ENCODE results near the gene FUZ.

FUZ gene, protein sequence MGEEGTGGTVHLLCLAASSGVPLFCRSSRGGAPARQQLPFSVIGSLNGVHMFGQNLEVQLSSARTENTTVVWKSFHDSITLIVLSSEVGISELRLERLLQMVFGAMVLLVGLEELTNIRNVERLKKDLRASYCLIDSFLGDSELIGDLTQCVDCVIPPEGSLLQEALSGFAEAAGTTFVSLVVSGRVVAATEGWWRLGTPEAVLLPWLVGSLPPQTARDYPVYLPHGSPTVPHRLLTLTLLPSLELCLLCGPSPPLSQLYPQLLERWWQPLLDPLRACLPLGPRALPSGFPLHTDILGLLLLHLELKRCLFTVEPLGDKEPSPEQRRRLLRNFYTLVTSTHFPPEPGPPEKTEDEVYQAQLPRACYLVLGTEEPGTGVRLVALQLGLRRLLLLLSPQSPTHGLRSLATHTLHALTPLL

DNA sequence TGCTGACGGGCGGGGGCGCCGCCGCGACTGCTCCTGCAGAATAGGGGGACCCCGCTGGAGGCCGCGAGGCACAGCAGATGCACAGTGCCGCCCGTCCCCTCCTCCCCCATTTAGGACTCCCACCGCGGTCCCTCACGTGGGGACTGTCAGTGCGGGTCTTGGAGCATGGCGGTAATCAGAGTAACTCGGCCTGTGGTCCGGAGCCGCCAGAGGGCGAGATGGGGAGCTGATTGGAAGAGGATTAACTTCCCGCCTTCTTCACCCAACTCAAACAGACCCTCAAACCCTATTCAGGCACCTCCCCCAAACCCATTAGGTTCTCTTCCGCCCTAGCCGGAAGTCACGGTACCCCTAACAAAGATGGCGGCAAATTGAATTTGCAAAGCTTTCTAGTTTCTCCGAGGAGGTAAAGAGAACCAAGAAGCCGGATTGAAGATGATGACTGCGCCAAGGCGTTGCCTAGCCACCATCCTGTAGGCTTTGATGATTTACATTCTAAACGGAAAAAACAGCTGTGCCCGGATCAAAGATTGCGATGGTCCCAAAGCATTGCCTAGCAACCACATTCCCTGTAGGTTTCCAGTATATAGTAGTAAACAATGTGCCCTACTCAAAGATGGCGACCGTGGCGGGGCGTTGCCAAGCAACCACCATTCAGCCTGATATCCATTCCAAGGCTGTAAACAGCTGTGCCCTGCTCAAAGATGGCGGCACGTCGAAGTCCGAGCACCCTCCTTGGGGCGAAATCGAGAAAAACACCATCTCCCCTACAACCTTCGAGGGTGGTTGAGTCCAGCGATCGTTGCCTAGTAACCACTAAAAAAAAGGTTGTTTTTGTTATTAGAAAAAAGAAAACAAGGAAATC, at the start of gene FUZ:
Gene FUZ, minus strand, starts transcription at position 296 of the 865 bp plus-strand sequence. Its CDS starts 186 bp downstream, at position 110.
- FAIRE-seq: peak; percentile 92
- peak; percentile 93 for DNase-seq (ENCODE audit: low spot score)

DNA sequence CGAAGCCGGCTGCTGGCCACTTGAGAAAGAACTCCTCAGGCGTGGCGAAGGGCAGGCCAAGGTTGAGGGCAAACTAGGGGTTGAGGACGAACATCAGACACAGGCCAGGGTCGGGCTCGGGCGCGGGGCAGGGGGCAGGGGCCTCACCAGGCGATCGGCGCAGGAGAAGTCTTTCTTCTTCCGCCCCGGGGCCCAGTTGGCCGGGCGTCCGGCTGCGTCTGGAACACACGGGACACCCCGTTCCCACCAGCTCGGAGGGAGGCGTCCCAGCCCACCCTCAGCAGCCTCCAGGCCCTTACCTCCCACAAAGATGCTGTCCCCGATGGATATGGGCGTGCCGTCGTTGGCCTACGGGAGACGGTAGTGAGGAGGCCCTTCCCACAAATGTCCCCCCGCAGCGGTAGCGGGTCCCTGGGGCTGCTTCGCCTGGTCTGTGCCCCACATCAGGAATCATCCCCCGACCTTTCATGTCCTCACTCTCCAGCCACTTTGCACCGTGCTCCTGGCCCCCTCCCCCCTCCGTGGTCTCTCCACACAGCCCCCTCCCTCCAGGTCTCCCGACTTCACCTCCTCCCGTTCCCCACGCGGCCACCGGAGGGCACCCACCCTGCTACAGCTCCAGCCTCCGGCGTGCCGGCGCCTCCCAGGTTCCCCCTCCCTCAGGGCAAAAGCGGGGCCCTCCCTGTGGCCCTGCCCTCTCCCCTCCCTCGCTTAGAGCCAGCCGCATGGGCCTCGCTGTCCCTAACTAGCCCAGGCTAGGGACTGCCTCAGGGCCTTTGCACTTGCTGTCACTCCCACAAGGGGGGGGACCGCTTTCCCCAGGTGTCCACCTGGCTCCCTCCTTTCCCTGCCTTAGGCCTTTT, 49.5 kb upstream of the FUZ start:
- FAIRE-seq (peak; percentile 13), DNase-seq (ENCODE audit: low spot score) (no peak)

DNA sequence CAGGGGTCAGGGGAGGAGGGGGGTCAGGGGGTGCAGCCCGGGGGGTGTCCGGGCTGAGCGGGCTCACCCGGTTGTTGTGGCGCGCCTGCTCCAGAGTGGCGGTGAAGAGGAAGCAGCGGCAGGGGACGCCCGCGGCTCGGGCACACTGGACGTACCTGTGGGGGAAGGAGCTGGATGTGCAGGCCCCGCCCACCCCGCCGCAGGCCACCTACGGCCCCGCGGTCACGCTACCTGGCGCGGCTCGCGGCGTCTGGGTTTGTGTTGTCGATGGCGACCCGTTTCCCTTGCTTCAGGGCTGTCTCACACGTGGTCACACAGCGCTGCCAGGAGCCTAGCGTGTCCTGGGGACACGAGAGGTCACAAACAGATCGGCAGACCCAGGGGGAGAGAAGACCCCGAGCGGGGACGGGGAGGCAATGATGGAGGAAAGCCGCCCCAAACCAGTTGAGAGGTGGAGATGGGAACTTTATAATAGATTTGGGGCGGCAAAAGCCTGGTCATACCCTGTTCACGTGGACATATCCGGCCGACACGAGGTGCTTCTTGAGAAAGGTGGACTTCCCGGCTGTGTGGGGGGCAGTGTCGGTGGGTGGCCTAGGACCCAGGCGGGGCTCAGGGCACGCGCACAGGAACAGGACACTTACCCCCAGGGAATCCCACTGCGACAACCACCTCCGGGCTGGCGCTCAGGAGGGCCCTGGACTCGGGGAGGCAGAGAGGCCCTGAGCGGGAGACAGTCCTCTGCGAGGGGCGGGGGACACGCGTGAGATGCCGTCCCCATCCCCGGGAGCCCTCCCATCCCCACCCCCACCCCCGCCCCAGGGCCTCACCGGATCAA, 48.7 kb upstream of the FUZ start:
- FAIRE-seq (no peak), DNase-seq (ENCODE audit: low spot score) (no peak)

DNA sequence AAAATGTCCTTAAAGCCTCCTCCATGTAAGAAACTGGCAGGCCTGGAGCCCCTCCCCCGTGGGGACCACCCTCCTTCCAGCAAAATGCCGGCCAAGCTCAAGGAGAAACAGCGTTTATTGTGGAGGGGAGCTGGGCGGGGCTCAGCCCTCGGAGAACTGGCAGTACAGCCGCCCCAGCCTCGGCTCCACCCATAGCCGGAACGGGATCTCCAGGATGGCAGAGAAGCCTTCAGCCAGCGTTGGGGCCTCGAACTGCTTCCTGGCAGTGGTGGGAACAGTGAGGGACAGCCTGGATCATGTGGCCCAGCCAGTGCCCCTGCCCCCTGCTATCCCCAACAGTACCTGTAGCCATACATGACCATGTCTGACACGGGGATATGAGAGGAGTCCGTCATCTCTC, 48.0 kb upstream of the FUZ start:
- no peak for FAIRE-seq
- no peak for DNase-seq (ENCODE audit: low spot score)

DNA sequence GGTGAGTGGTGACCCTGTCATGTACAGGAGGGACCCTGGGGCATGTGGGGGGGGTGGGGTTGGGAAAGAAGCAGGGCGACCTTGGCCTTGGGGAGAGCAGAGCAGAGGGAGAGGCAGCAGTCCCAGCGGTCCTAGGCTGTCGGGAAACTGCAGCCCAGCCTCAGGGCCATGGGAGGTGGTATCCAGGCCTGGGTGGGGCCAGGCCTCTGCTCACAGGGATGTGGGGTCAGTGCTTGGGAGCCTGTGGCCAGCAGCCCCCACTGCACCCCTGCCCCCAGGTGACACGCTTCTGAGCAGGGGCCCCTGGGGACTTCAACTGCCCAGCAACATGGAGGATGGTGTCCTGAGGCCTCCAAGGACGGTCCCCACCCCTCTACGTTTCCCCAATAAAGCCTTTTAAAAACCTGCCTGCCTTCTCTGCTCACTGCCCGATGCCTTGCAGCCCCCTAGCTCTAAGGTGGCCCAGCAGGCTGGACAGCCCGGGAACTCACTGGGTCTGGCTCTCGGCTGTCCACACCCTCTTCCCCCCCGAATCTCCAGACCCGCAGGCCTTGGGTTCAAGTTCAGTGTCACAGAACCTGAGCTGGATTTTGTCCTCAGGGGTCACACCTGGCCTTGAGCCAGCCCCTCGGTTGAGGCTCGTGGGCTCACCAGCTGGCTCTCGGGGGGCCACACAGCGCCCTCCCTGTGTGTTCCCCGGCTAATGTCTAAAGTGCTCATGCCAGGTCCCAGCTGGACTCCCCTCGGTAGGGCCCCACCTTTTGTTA, 47.4 kb upstream of the FUZ start:
- FAIRE-seq (no peak), DNase-seq (ENCODE audit: low spot score) (no peak)

DNA sequence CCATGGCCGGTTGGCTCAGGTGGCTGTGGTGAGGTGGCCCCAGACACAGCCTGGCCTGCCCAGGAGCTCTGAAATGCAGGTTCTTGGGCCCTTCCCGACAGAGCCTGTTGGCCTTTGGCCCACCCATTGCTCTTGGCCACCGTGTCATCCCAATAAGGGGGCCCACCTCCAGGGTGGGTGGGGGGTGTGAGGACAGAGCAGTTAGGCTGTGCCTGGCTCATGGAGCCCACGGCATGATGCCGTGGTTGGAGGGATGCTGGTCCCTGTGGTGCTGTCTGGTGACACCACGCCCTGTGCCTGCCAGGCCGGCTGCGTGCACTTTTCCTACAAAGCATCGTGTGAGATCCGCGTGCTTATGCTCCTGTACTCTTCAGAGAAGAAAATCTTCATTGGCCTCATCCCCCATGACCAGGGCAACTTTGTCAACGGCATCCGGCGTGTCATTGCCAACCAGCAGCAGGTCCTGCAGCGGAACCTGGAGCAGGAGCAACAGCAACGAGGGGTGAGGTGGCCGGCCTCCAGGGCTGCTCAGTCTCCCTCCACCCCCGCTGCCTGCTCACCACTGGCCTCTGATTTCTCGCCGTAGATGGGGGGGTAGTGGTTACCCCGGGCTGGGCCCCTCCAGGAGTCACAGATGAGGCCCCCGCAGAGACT, 46.7 kb upstream of the FUZ start:
- FAIRE-seq: peak; percentile 63
- DNase-seq (ENCODE audit: low spot score): no peak

DNA sequence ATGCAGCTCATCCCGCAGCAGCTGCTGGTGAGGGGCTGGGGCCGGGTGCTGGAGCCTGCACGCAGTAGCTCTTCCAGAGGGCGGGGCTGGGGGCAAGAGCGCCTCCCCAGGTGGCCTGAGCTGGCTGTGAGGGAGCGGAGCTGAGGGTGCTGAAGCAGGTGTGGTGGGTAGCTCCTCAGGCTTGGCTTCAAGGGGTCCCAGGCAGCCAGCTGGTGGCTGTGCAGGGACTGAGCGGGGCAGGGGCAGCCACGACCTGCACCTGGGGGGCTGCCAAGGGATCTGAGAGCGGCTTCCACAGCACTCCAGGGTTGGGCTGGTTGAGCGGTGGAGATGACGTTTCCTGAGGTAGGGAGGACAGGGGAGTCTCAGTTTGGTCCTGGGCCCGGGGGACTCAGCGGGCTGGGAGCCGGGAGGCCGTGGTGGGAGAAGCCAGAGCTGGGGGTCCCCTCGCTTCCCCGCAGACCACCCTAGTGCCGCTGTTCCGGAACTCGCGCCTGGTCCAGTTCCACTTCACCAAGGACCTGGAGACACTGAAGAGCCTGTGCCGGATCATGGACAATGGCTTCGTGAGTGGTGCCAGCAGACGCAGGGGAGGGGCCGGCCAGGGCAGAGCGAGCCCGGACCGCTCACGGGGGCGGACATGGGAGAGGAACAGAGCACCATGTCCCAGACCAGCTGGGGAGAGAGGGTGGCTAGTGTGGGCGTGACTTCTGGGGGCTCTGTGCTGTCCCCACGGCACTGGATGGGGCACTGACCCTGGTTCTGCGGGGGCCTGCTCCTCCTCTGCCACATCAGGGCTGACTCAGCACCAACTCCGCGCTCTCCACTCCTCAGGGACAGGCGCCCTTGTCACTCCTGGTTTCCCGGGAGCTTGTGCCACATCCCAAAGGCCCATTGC, 45.2 kb upstream of the FUZ start:
- no peak for FAIRE-seq
- DNase-seq (ENCODE audit: low spot score): no peak

DNA sequence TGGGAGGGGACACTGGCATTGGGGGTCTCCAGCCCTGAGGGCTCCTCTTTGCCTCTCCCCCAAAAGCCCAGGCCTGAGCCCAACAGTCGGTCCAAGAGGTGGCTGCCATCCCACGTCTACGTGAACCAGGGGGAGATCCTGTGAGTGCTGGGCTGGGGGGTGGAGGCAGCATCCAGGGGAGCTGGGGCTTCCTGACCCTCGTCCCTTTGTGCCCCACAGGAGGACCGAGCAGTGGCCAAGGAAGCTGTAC, 44.7 kb upstream of the FUZ start:
- DNase-seq (ENCODE audit: low spot score) (no peak), FAIRE-seq (no peak)

DNA sequence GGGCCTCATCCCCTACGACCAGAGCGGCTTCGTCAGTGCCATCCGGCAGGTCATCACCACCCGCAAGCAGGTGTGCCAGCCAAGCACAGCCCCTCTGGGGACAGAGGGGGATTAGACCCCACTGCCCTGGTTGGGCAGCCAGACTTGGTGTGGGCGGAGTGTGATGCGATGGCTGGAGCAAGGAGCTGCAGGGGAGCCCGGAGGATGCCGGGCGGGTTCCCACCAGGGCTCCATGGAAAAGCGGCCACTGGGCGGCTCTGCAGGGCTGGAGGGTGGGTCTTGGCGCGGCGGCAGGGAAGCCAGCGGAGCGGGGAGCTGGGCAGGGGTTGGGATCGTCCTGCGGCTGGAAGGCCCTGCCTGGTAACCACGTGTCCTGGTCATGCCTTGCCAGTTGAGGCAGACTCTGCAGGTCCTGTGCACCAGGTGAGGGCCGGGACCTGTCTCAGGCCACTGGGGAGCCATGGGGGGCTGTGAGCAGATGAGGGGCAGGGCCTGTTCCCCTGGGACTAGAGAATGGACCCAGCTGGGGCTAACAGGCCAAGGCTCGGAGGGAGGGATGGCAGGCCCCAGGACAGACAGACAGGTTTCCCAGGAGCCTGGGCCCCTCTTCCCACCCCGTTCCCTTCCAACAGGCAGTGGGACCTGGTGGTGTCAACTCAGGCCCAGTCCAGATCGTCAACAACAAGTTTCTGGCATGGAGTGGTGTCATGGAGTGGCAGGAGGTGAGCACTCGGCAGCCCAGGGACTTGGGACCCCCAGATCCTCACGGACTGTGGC, 44.2 kb upstream of the FUZ start:
- peak; percentile 76 for FAIRE-seq

DNA sequence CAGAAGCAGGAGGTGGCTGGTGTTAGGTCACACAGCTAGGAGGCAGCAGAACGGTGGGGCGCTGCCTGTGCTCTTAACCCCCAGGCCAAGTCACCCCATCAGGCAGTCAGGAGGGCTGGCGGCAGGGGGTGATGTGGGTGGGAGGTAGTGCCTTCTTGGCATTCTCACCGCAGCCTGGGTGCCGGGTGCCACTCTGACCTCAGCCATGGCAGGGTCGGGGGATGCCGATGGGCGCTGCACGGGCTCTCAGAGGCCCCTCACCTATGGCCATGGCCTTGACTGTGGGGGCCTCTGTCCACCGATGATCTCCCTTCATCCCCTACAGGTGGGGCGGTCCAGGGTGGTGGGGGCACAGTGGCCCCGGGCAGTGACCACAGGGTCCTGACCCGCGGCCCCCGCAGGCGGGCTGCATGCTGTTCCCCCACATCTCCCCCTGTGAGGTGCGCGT, 43.5 kb upstream of the FUZ start:
- FAIRE-seq (no peak), DNase-seq (ENCODE audit: low spot score) (no peak)

More for the DNA sequence above, 44.2 kb upstream of the FUZ start:
- no peak for DNase-seq (ENCODE audit: low spot score)

DNA sequence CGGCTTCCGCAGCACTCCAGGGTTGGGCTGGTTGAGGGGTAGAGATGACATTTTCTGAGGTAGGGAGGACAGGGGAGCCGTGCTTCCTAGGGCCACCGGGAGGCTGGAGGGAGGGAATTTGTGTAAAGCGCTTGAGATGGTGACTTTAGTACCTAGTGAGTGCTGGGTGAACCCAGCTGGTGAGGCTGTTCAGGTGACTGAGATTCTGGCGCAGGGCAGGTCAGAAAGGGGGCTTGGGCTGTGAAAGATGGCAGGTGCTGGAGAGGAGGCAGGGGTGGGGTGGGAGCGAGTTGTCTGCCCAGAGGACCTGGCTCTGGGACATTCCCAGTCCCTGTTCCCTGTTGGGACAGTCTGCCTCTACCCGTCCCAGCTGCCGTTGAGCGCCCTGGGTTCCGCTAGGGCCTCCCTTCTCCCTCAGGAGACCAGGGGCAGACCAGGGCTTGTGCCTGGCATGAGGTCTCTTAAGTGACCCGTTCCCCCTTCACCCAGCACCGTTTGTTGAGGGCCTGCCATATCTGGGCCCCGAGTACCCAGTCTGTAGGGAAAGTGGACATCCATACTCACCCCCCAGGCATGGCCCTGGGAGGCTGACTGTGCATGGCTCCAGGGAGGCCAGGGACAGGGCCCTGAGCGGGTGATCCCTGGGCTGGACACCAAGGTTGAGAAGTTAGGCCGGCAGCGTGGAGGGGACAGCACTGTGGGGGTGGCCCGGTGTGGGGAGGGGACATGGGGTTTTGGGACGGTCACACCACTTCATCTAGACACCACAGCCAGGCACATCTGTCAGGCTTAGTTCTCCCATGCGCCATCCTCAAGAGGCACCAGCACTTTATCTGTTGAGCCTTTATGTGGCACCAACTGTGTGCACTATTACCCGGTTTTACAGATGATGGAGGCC, 42.8 kb upstream of the FUZ start:
- no peak for DNase-seq (ENCODE audit: low spot score)
- peak; percentile 59 for FAIRE-seq

DNA sequence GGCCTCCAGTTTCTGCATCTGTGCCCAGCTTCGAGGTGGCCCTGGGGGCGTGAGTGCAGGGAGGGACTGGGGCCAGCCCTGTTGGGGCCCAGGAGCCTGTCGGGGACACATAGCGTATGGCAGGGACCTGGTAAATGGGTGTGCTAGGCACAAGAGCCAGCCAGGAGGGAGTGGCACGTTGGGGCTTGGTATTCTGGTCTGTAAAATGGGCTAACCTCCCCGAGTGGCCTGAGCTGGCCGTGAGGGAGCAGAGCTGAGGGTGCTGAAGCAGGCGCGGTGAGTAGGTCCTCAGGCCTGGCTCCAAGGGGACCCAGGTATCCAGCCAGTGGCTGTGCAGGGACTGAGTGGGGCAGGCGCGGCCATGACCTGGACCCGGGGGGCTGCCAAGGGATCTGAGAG, 42.2 kb upstream of the FUZ start:
- no peak for FAIRE-seq

DNA sequence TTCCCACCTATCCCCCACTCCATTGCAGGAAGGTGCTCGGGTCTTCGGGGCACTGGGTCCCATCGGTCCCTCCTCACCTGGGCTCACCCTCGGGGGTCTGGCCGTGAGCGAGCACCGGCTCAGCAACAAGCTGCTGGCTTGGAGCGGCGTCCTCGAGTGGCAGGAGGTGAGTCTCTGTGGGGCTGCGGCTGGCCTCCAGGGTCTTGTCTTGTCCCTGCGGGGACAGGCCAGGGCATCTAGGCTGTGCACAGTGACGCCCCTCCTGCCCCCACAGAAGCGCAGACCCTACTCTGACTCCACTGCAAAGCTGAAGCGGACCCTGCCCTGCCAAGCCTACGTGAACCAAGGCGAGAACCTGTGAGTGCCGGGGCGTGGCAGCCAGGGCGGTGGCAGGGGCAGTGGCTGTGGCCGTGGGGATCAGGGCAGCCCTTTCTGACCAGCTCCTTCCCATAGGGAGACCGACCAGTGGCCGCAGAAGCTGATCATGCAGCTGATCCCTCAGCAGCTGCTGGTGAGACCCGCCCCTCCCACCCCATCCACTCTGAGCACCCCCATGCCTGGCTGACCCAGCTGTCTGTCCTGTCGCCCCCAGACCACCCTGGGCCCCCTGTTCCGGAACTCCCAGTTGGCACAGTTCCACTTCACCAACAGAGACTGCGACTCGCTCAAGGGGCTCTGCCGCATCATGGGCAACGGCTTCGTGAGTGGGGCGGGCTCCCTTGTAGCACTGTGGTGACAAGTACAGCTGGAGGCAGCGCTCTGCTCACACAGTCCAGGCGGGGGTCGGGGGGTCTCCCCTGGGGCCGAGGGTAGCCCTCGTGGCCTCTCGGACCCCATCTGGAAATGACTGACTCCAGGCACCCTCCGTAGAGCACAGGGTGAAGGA, 41.5 kb upstream of the FUZ start:
- no peak for FAIRE-seq
- no peak for DNase-seq (ENCODE audit: low spot score)

More for the DNA sequence above, 42.2 kb upstream of the FUZ start:
- DNase-seq (ENCODE audit: low spot score): no peak

DNA sequence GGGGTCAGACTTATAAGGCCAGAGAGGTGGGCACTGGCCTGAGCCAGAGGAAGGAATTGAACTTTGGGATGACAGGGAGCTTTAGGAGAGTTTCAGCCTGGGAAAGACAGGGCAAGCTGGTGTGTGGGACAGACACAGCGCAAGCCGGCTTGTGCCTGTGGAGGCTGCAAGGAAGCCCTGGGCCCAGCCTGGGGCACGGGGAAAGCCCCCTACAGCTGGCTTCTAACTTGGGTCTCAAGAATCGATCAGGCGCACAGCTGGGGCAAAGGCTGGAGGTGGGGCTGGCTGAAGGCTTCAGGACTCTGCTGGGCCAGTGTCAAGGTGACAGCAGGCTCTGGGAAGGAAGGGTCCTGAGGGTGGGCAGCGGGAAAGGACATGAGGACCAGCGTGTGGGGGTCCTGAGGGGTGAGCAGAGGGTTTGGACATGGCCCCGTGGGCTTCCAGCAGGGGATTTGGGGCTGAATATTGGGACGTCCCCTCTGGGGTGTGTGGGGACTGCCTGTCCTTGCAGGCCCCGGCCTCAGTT, 40.8 kb upstream of the FUZ start:
- FAIRE-seq (no peak), DNase-seq (ENCODE audit: low spot score) (no peak)

DNA sequence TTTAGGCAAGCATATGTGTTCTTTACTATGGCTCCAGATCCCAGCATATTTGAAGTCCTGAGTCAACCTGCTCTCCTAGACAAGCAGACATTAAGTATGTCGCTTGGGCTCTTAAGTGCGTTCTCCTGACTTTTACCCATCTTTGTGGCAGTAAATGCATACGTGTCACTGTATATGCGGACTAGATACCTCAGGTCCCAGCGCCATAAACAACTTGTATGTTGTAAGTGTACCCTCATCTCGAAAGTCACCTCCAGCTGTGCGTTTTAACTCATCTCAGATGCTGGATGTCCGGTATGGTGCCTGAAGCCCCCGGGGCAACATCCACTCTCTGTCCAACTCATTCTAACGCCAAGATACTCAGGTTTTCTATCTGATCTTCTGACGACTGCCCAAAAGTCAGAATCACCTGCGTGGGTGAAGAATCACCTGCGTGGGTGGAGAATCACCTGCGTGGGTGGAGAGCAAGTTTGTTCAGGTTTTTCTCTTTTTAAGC, 39.6 kb upstream of the FUZ start:
- DNase-seq (ENCODE audit: low spot score): no peak
- FAIRE-seq: no peak
